ENCODE data around the gene PADI3.

DNA sequence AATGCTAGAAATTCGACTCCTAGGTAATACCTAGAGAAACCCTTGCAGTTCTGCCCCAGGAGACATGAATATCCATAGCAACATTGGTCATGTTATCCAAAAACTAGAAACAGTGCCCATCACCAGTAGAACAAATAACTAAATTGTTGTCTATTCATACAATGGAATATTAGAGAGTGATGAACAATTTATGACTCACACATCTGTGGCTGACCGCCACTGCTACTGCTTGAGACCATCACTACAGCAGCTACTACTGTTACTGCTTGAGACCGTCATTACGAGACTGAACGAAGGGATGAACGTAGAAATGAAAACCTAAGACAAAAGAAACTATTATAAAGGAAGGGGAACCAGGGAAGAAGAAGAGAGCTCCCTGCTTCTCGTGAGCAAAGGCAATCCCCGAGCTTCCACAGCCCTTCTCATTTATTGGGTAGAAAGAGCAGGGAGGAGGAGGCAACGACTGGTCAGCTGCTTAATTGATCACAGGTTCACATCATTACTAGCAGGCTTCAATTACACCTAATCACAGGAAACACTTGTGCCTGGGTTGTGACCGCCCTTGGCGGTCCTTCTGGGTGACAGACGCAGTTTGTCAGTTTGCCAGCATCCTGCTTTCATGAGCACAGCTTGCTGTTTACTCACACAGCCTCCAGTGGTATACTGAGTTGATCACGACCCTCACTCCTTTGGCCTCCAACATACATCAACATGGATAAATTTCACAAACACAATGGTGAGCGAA is 45.0 kb downstream of the PADI3 start:
- no peak for TF ChIP-seq TAF1 (IDR thresholded peaks at IDR 0.05; ENCODE audit: borderline replicate concordance, insufficient read depth, low read length)
- no peak for TF ChIP-seq POLR2AphosphoS5 (IDR thresholded peaks at IDR 0.05; ENCODE audit: low read depth, low read length)
- TF ChIP-seq SIN3A (IDR thresholded peaks at IDR 0.05; ENCODE audit: borderline replicate concordance, insufficient read depth, low read length) = no peak
- no peak for TF ChIP-seq REST (IDR thresholded peaks at IDR 0.05; ENCODE audit: insufficient read depth in 1 of 2, low read depth in 2 of 2, low read length in 2 of 2)
- TF ChIP-seq FOXP2 (optimal IDR thresholded peaks at IDR 0.05; ENCODE audit: borderline replicate concordance, extremely low read depth, extremely low read length, insufficient read depth) = no peak

All from PFSK-1 (cell line).